DND-41 (cell line): ENCODE results near the gene CLN3.
"Not testable (repeated sequence)": the region's sequence is repeated elsewhere in the genome, so short reads cannot be mapped to it uniquely, and the experiment has no call there.

Source experiments
- ATAC-seq: fragments of 200-7000 bp; cut with Tn5 transposase; 3 replicates; pipeline ENCODE4 v1.9.1; 2021; ENCODE audit warnings: low read depth; ENCODE audit not compliant: insufficient read depth
- DNase-seq: peaks from one replicate; pipeline ENCODE4 v3.0.0-alpha.2; 2020
- H2AFZ ChIP-seq: 2 replicates; pipeline ENCODE4 v1.6.0; 2012; ENCODE audit warnings: low read depth, low read length
- H3K27ac ChIP-seq: 2 replicates; pipeline ENCODE4 v1.5.1; 2012; ENCODE audit warnings: low read length, inconsistent platforms
- H3K27me3 ChIP-seq: fragments of 200-600 bp; sonication (generic); 2 replicates; pipeline ENCODE4 v1.6.0; 2012; ENCODE audit warnings: low read length, mild to moderate bottlenecking, inconsistent platforms; ENCODE audit not compliant: insufficient read depth, poor library complexity
- H3K36me3 ChIP-seq: 2 replicates; pipeline ENCODE4 v1.5.1; 2012; ENCODE audit warnings: low read length, inconsistent platforms; ENCODE audit not compliant: insufficient read depth
- H3K4me1 ChIP-seq: 2 replicates; pipeline ENCODE4 v1.5.1; 2012; ENCODE audit warnings: mild to moderate bottlenecking, low read length; ENCODE audit not compliant: insufficient read depth
- H3K4me2 ChIP-seq: 2 replicates; pipeline ENCODE4 v1.6.0; 2012; ENCODE audit warnings: mild to moderate bottlenecking, moderate library complexity, low read length, inconsistent platforms; ENCODE audit not compliant: insufficient read depth
- H3K4me3 ChIP-seq, 2 experiments: fragments of 200-600 bp in 1 of 2; shearing (Covaris generic) in 1 of 2; 2 replicates each; pipeline ENCODE4 v1.5.1; 2012 to 2016; ENCODE audit warnings: inconsistent platforms in 2 of 2, low read length in 2 of 2, mild to moderate bottlenecking in 2 of 2, low read depth in 1 of 2, moderate library complexity in 1 of 2
- H3K79me2 ChIP-seq: 2 replicates; pipeline ENCODE4 v1.6.0; 2012; ENCODE audit warnings: low read length, inconsistent platforms; ENCODE audit not compliant: insufficient read depth
- H3K9ac ChIP-seq: 2 replicates; pipeline ENCODE4 v1.6.0; 2012; ENCODE audit warnings: low read depth, mild to moderate bottlenecking, inconsistent platforms, low read length, moderate library complexity
- H3K9me3 ChIP-seq: 2 replicates; pipeline ENCODE4 v1.5.1; 2012; ENCODE audit warnings: low read length, moderate library complexity, mild to moderate bottlenecking, inconsistent platforms; ENCODE audit not compliant: insufficient read depth, severe bottlenecking
- H4K20me1 ChIP-seq: 2 replicates; pipeline ENCODE4 v1.6.0; 2012; ENCODE audit warnings: low read length; ENCODE audit not compliant: insufficient read depth
- CTCF ChIP-seq: IDR thresholded peaks from 2 replicates; pipeline ENCODE4 v1.5.1; 2012; ENCODE audit warnings: borderline replicate concordance, low read length, moderate library complexity, mild to moderate bottlenecking; ENCODE audit not compliant: poor library complexity, severe bottlenecking; ENCODE audit errors: extremely low read depth
- EZH2 ChIP-seq: IDR thresholded peaks from 3 replicates; pipeline ENCODE4 v1.6.1; 2012; ENCODE audit warnings: borderline replicate concordance, low read depth, mild to moderate bottlenecking, moderate library complexity, low read length, inconsistent platforms; ENCODE audit not compliant: severe bottlenecking

CLN3 gene

DNA sequence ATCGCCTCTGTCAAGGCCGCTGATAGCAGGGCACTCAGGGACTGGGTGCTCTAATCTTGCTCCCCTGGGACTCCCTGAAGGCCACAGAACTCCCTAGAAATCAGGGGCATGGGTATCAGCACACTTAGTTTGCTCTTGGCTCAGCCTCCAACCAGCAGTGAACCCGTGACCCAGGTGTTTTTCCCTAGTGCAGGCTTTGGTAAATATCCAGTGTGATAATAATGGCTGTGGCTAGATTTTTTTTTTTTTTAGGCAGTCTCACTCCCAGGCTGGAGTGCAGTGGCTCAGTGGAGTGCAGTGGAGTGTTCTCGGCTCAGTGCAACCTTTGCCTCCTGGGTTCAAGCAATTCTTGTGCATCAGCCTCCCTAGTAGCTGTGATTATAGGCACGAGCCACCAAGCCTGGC is 36.6 kb upstream of the CLN3 start:
- no peaks in the 10 kb centered on the region for H3K4me1 ChIP-seq
- no peak overlapping the region for H3K9ac ChIP-seq
- no peak for TF ChIP-seq CTCF
- no peak for TF ChIP-seq EZH2
- no peak overlapping the region for H3K4me3 ChIP-seq
- H3K4me2 ChIP-seq = no peak overlapping the region
- H3K36me3 ChIP-seq = no peaks in the 10 kb centered on the region
- no peak overlapping the region for H2AFZ ChIP-seq
- no peaks in the 10 kb centered on the region for H3K27me3 ChIP-seq
- ATAC-seq = no peak
- no peaks in the 10 kb centered on the region for H4K20me1 ChIP-seq
- H3K79me2 ChIP-seq = no peaks in the 10 kb centered on the region
- H3K27ac ChIP-seq = no peak overlapping the region
- no peaks in the 10 kb centered on the region for H3K9me3 ChIP-seq
- no peak for DNase-seq

DNA sequence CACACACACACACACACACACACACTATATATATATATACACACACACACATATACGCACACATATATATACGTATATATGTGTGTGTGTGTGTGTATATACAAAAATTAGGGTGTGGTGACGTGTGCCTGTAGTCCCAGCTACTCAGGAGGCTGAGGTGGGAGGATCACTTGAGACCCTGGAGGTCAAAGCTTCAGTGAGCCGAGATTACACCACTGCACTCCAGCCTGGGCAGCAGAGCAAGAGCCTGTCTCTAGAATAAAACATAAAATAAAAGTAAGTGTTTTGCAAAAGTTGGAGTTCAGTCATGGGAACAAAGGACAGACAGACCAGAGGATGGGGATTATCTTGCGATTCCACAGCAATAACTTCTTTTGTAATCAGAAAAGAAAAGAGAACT is 36.1 kb upstream of the CLN3 start:
- Histone ChIP-seq H3K36me3 (no peaks in the 10 kb centered on the region), H3K4me2 (no peak overlapping the region), H3K4me3 (no peak overlapping the region), H3K27me3 (no peaks in the 10 kb centered on the region), H4K20me1 (no peaks in the 10 kb centered on the region), H3K79me2 (no peaks in the 10 kb centered on the region), H3K9ac (no peak overlapping the region), H3K4me1 (no peaks in the 10 kb centered on the region), H3K9me3 (no peaks in the 10 kb centered on the region), H2AFZ (no peak overlapping the region), H3K27ac (no peak overlapping the region)
- no peak for TF ChIP-seq CTCF
- TF ChIP-seq EZH2 = no peak
- no peak for ATAC-seq
- DNase-seq = no peak

- not testable (repeated sequence) for H3K9ac ChIP-seq, H3K79me2 ChIP-seq, H2AFZ ChIP-seq, H3K27me3 ChIP-seq, H3K27ac ChIP-seq, H3K4me3 ChIP-seq, ATAC-seq, H3K4me1 ChIP-seq, H3K4me2 ChIP-seq, H4K20me1 ChIP-seq, DNase-seq, H3K9me3 ChIP-seq, H3K36me3 ChIP-seq
These were observed 35.4 kb upstream of the CLN3 start for GRCh38 chr16:28527100-28527785.

- Histone ChIP-seq H3K27me3 (no peaks in the 10 kb centered on the region), H3K27ac (no peak overlapping the region), H3K4me2 (no peak overlapping the region), H2AFZ (no peak overlapping the region), H3K9ac (no peak overlapping the region), H4K20me1 (no peaks in the 10 kb centered on the region), H3K36me3 (no peaks in the 10 kb centered on the region), H3K9me3 (no peaks in the 10 kb centered on the region), H3K4me1 (no peaks in the 10 kb centered on the region), H3K4me3 (no peak overlapping the region), H3K79me2 (no peaks in the 10 kb centered on the region)
- ATAC-seq (no peak), DNase-seq (no peak)
- TF ChIP-seq CTCF (no peak), EZH2 (no peak)
These were observed 34.6 kb upstream of the CLN3 start for GRCh38 chr16:28526201-28527099.
